Ovary (tissue), 3 donors: ENCODE data around the gene MMD2.

Source experiments
- CTCF ChIP-seq, 3 donors: fragments of 450-650 bp in 2 of 3; fragments of 200-600 bp in 1 of 3; IDR thresholded peaks; one replicate each; pipeline versions ENCODE4 v1.5.1 to v1.8.0; 2016 to 2022; ENCODE audit warnings: antibody characterized with exemption in 3 of 3, mild to moderate bottlenecking in 1 of 3
- POLR2A ChIP-seq: fragments of 450-650 bp; IDR thresholded peaks from one replicate; pipeline ENCODE4 v1.6.1; 2017; ENCODE audit warnings: antibody characterized with exemption, mild to moderate bottlenecking, moderate library complexity
- donor health status: DM: no; HTN: no; CAD: no.

GRCh38 chr7:4973728-4974198 is 14.8 kb upstream of the MMD2 start:
- peak; percentile 69 to 89 (median 78) for TF ChIP-seq CTCF (IDR thresholded peaks at IDR 0.05)
- TF ChIP-seq POLR2A, result peak; percentile 52
